WTC11 (cell line): Measurements from ENCODE around the gene ABCD4. TPM values are rescaled to one million over a fixed set of nuclear protein-coding genes. Genes with fewer than 3 reads are reported as not detected.
A peak's percentile ranks its signal among the peaks of the same experiment; 100 is the strongest.

Source experiments
- ATF1 ChIP-seq: sonication (generic); formaldehyde crosslinking; IDR thresholded peaks from 2 replicates; pipeline ENCODE4 v1.8.1; 2023; ENCODE audit warnings: mild to moderate bottlenecking, moderate library complexity, missing genetic modification reagents
- ATF2 ChIP-seq: sonication (generic); formaldehyde crosslinking; IDR thresholded peaks from 2 replicates; pipeline ENCODE4 v1.8.1; 2022; ENCODE audit warnings: low read depth, missing genetic modification reagents, borderline replicate concordance
- ATF3 ChIP-seq: sonication (generic); formaldehyde crosslinking; conservative IDR thresholded peaks from 2 replicates; pipeline ENCODE4 v1.8.1; 2022; ENCODE audit warnings: mild to moderate bottlenecking, missing genetic modification reagents
- CDX4 ChIP-seq: fragments of 250-450 bp; sonication (Bioruptor Pico); IDR thresholded peaks from 2 replicates; pipeline ENCODE4 v1.9.0; 2021; ENCODE audit warnings: moderate library complexity, mild to moderate bottlenecking, inconsistent platforms, borderline replicate concordance
- CREB1 ChIP-seq: sonication (generic); formaldehyde crosslinking; IDR thresholded peaks from 2 replicates; pipeline ENCODE4 v1.8.0; 2023; ENCODE audit warnings: mild to moderate bottlenecking, missing genetic modification reagents
- CTCF ChIP-seq: fragments of 200-600 bp; IDR thresholded peaks from 2 replicates; pipeline ENCODE4 v1.8.0; 2022; ENCODE audit warnings: antibody characterized with exemption
- FOXP1 ChIP-seq: sonication (generic); formaldehyde crosslinking; IDR thresholded peaks from 2 replicates; pipeline ENCODE4 v1.8.0; 2022; ENCODE audit warnings: missing genetic modification reagents, mild to moderate bottlenecking, moderate library complexity, borderline replicate concordance
- FOXP4 ChIP-seq: sonication (generic); formaldehyde crosslinking; IDR thresholded peaks from 2 replicates; pipeline ENCODE4 v1.8.0; 2022; ENCODE audit warnings: mild to moderate bottlenecking, missing genetic modification reagents
- JAZF1 ChIP-seq: fragments of 250-450 bp; sonication (Bioruptor Pico); IDR thresholded peaks from 2 replicates; pipeline ENCODE4 v1.9.0; 2021; ENCODE audit warnings: moderate library complexity, mild to moderate bottlenecking, inconsistent platforms
- MAX ChIP-seq: sonication (generic); formaldehyde crosslinking; IDR thresholded peaks from 2 replicates; pipeline ENCODE4 v1.8.0; 2022; ENCODE audit warnings: mild to moderate bottlenecking, missing genetic modification reagents
- NFATC4 ChIP-seq: fragments of 250-450 bp; sonication (Bioruptor Pico); IDR thresholded peaks from 2 replicates; pipeline ENCODE4 v1.9.0; 2021; ENCODE audit warnings: mild to moderate bottlenecking
- OVOL2 ChIP-seq: fragments of 250-450 bp; sonication (Bioruptor Pico); IDR thresholded peaks from 2 replicates; pipeline ENCODE4 v1.9.0; 2021; ENCODE audit warnings: mild to moderate bottlenecking, borderline replicate concordance
- PREB ChIP-seq: sonication (generic); formaldehyde crosslinking; IDR thresholded peaks from 2 replicates; pipeline ENCODE4 v1.8.1; 2022; ENCODE audit warnings: mild to moderate bottlenecking, missing genetic modification reagents, moderate library complexity, borderline replicate concordance
- SMAD4 ChIP-seq: sonication (generic); formaldehyde crosslinking; IDR thresholded peaks from 2 replicates; pipeline ENCODE4 v1.8.0; 2022; ENCODE audit warnings: mild to moderate bottlenecking, missing genetic modification reagents
- TCF7 ChIP-seq: sonication (generic); formaldehyde crosslinking; IDR thresholded peaks from 2 replicates; pipeline ENCODE4 v1.8.0; 2022; ENCODE audit warnings: mild to moderate bottlenecking, low read depth, missing genetic modification reagents, moderate library complexity
- USF2 ChIP-seq: sonication (generic); formaldehyde crosslinking; IDR thresholded peaks from 2 replicates; pipeline ENCODE4 v1.8.1; 2023; ENCODE audit warnings: mild to moderate bottlenecking, missing genetic modification reagents, moderate library complexity
- ZMAT4 ChIP-seq: fragments of 250-450 bp; sonication (Bioruptor Pico); IDR thresholded peaks from 2 replicates; pipeline ENCODE4 v1.9.0; 2021; ENCODE audit warnings: mild to moderate bottlenecking
- ZNF138 ChIP-seq: sonication (generic); formaldehyde crosslinking; conservative IDR thresholded peaks from 2 replicates; pipeline ENCODE4 v1.8.1; 2022; ENCODE audit warnings: mild to moderate bottlenecking, moderate library complexity, missing genetic modification reagents
- ZNF512 ChIP-seq: sonication (generic); formaldehyde crosslinking; IDR thresholded peaks from 2 replicates; pipeline ENCODE4 v1.8.1; 2022; ENCODE audit warnings: missing genetic modification reagents, borderline replicate concordance
- ZNF532 ChIP-seq: fragments of 250-450 bp; sonication (Bioruptor Pico); IDR thresholded peaks from 2 replicates; pipeline ENCODE4 v1.9.0; 2021; ENCODE audit warnings: mild to moderate bottlenecking, borderline replicate concordance
- ZNF671 ChIP-seq: fragments of 250-450 bp; sonication (Bioruptor Pico); IDR thresholded peaks from 2 replicates; pipeline ENCODE4 v1.8.0; 2021; ENCODE audit warnings: mild to moderate bottlenecking
- total RNA-seq: library from RNA; stranded (reverse); gene quantifications from 3 replicates; pipeline ENCODE4 v1.2.3, GENCODE V29; 2021

ABCD4 gene
- total RNA-seq, 1 experiment from 2014 or later: 90.2 TPM

- TF ChIP-seq ZNF138 (no peak), FOXP4 (CRISPR knock-in tag) (peak; percentile 92; the same call in 1 of the 2 replicates), CREB1 (no peak), ATF3 (CRISPR knock-in tag) (no peak), JAZF1 (no peak), PREB (CRISPR knock-in tag) (no peak), NFATC4 (CRISPR knock-in tag) (no peak), ZNF512 (CRISPR knock-in tag) (no peak), SMAD4 (CRISPR knock-in tag) (no peak), CTCF (no peak), FOXP1 (CRISPR knock-in tag) (no peak; the same call in 1 of the 2 replicates), ATF1 (CRISPR knock-in tag) (no peak), TCF7 (no peak), ATF2 (CRISPR knock-in tag) (no peak), ZNF532 (CRISPR knock-in tag) (no peak), USF2 (0 out of 2 replicates have a peak, but pooled peaks have one; percentile 17), CDX4 (no peak), MAX (CRISPR knock-in tag) (peak; percentile 12; the same call in 1 of the 2 replicates), ZMAT4 (CRISPR knock-in tag) (no peak), OVOL2 (CRISPR knock-in tag) (no peak), ZNF671 (CRISPR knock-in tag) (no peak)
These were observed 23.8 kb upstream of the ABCD4 start (continued) for GRCh38 chr14:74326369-74327152.
